NCI-H1436 treated with DMSO at 0.1 percent for 48 hours (cell line): Measurements from ENCODE around the gene MED13.
"Not testable (repeated sequence)": the region's sequence is repeated elsewhere in the genome, so short reads cannot be mapped to it uniquely, and the experiment has no call there.

Source experiments
- DNase-seq: peaks from one replicate; lab custom pipeline; 2025; lab: John Stamatoyannopoulos, UW

The MED13 gene

GRCh38 chr17:62086737-62087136, 21.7 kb upstream of the MED13 start:
- DNase-seq, result no peak

- no peak for DNase-seq
Observed at GRCh38 chr17:62085511-62086408, 20.7 kb upstream of the MED13 start.

- DNase-seq, result no peak
Observed at GRCh38 chr17:62084585-62084984, 19.5 kb upstream of the MED13 start.

GRCh38 chr17:62083651-62084050, 18.6 kb upstream of the MED13 start:
- DNase-seq, result no peak

GRCh38 chr17:62080647-62081046, 15.6 kb upstream of the MED13 start:
- DNase-seq, result no peak

GRCh38 chr17:62078009-62078408, 12.9 kb upstream of the MED13 start:
- no peak for DNase-seq

GRCh38 chr17:62076864-62077788, 12.0 kb upstream of the MED13 start:
- no peak for DNase-seq

GRCh38 chr17:62075308-62075815, 10.3 kb upstream of the MED13 start:
- DNase-seq, result no peak

- DNase-seq, result no peak
Observed at GRCh38 chr17:62073993-62074392, 8.9 kb upstream of the MED13 start.

GRCh38 chr17:62072855-62073254, 7.8 kb upstream of the MED13 start:
- not testable (repeated sequence) for DNase-seq

- no peak for DNase-seq
Observed at GRCh38 chr17:62070900-62071299, 5.8 kb upstream of the MED13 start.

- DNase-seq, result no peak
Observed at GRCh38 chr17:62067165-62068145, 2.4 kb upstream of the MED13 start.

GRCh38 chr17:62065611-62066468, 762 bp upstream of the MED13 start:
- peak; percentile 93 for DNase-seq

GRCh38 chr17:62064029-62064790, 868 bp downstream of the MED13 start:
- no peak for DNase-seq

- DNase-seq, result no peak
Observed at GRCh38 chr17:62062944-62063343, 2.1 kb downstream of the MED13 start.

- no peak for DNase-seq
Observed at GRCh38 chr17:62062302-62062701, 2.8 kb downstream of the MED13 start.

- no peak for DNase-seq
Observed at GRCh38 chr17:62059414-62059813, 5.7 kb downstream of the MED13 start.

- DNase-seq, result no peak
Observed at GRCh38 chr17:62058611-62059010, 6.5 kb downstream of the MED13 start.

- DNase-seq, result no peak
Observed at GRCh38 chr17:62057696-62058095, 7.4 kb downstream of the MED13 start.
